Smooth muscle cell (in vitro differentiated cells): ENCODE measurements around the gene RAB9A. TPM values are rescaled to one million over a fixed set of nuclear protein-coding genes. Genes with fewer than 3 reads are reported as not detected.

Source experiments
- DNase-seq: peaks from one replicate; lab custom pipeline; 2025; ENCODE audit not compliant: unreplicated experiment; lab: John Stamatoyannopoulos, UW
- H2AFZ ChIP-seq: fragments of 200-600 bp; sonication (generic); 2 replicates; pipeline ENCODE4 v1.6.0; 2016; ENCODE audit warnings: antibody characterized with exemption, low read depth, mild to moderate bottlenecking
- H3F3A ChIP-seq: fragments of 200-600 bp; sonication (generic); 2 replicates; pipeline ENCODE4 v1.6.0; 2017; ENCODE audit warnings: antibody characterized with exemption, low read depth
- H3K27ac ChIP-seq: fragments of 200-600 bp; sonication (generic); 2 replicates; pipeline ENCODE4 v1.5.1; 2016; ENCODE audit warnings: low read depth, mild to moderate bottlenecking
- H3K27me3 ChIP-seq: fragments of 200-600 bp; sonication (generic); 2 replicates; pipeline ENCODE4 v1.6.1; 2016; ENCODE audit warnings: low read depth, mild to moderate bottlenecking
- H3K36me3 ChIP-seq: fragments of 200-600 bp; sonication (generic); 2 replicates; pipeline ENCODE4 v1.5.1; 2016; ENCODE audit warnings: low read depth
- H3K4me1 ChIP-seq: fragments of 200-600 bp; sonication (generic); 2 replicates; pipeline ENCODE4 v1.5.1; 2016; ENCODE audit warnings: low read depth
- H3K4me2 ChIP-seq: fragments of 200-600 bp; sonication (generic); 2 replicates; pipeline ENCODE4 v1.6.0; 2016; ENCODE audit warnings: mild to moderate bottlenecking
- H3K4me3 ChIP-seq: fragments of 200-600 bp; sonication (generic); 2 replicates; pipeline ENCODE4 v1.5.1; 2016; ENCODE audit warnings: mild to moderate bottlenecking
- H3K79me2 ChIP-seq: fragments of 200-600 bp; sonication (generic); 2 replicates; pipeline ENCODE4 v1.6.0; 2016; ENCODE audit warnings: low read depth, mild to moderate bottlenecking
- H3K9ac ChIP-seq: fragments of 200-600 bp; sonication (generic); 2 replicates; pipeline ENCODE4 v1.6.0; 2016; ENCODE audit warnings: low read depth
- H3K9me3 ChIP-seq: fragments of 200-600 bp; sonication (generic); replicated peaks from 2 replicates; pipeline ENCODE4 v1.5.1; 2016; ENCODE audit warnings: low read depth
- H4K20me1 ChIP-seq: fragments of 200-600 bp; sonication (generic); 2 replicates; pipeline ENCODE4 v1.6.0; 2016; ENCODE audit warnings: low read depth
- CTCF ChIP-seq: fragments of 200-600 bp; sonication (generic); IDR thresholded peaks from 2 replicates; pipeline ENCODE4 v1.5.1; 2017; ENCODE audit warnings: borderline replicate concordance, mild to moderate bottlenecking, antibody characterized with exemption; ENCODE audit not compliant: insufficient read depth, poor library complexity, severe bottlenecking
- WGBS: methylation state at CpG from one replicate; pipeline ENCODE4 v1.1.7; 2016; ENCODE audit warnings: low lambda C conversion rate; 5-methylcytosine and 5-hydroxymethylcytosine counted together
- polyA plus RNA-seq: library from polyadenylated mRNA; unstranded; fragments of >200 nt; fragmentation: Nextera tagmentation; extraction: Ambion mirVana; gene quantifications from 2 replicates; pipeline ENCODE4 v1.2.1, GENCODE V29; 2016
- total RNA-seq: library from RNA; depleted of rRNA; stranded (reverse); fragments of >200 nt; gene quantifications from 2 replicates; pipeline ENCODE4 v1.2.3, GENCODE V29; 2014

RAB9A gene
- total and polyA plus RNA-seq, 2 experiments from 2014 or later = 22.1 to 25.8 TPM

- Histone ChIP-seq H3F3A (no peaks in the 10 kb centered on the region), H3K4me1 (peaks cover 13% of the 10 kb centered on the region), H3K9ac (no peak overlapping the region), H3K79me2 (peaks cover 46% of the 10 kb centered on the region), H2AFZ (no peak overlapping the region), H3K27ac (no peak overlapping the region), H3K36me3 (no peaks in the 10 kb centered on the region), H3K4me2 (no peak overlapping the region), H3K27me3 (no peaks in the 10 kb centered on the region), H4K20me1 (peaks cover 81% of the 10 kb centered on the region), H3K4me3 (no peak overlapping the region), H3K9me3 (no peaks in the 10 kb centered on the region)
- TF ChIP-seq CTCF = no peak
- DNase-seq = no peak
- WGBS = 76% methylated on average over 3 of the region's 3 CpGs
Measured at GRCh38 chrX:13703589-13703988, 14.7 kb downstream of the RAB9A start.

- Histone ChIP-seq H3K9ac (no peak overlapping the region), H3K79me2 (peaks cover 6% of the 10 kb centered on the region)
Measured at GRCh38 chrX:13711141-13711540, 22.2 kb downstream of the RAB9A start.

GRCh38 chrX:13716455-13716854, 27.5 kb downstream of the RAB9A start:
- no peaks in the 10 kb centered on the region for H3K27me3 ChIP-seq
- no peaks in the 10 kb centered on the region for H3K4me1 ChIP-seq
- TF ChIP-seq CTCF = no peak
- H4K20me1 ChIP-seq = peaks cover 3% of the 10 kb centered on the region
- no peak overlapping the region for H2AFZ ChIP-seq
- H3K9ac ChIP-seq = no peak overlapping the region
- no peaks in the 10 kb centered on the region for H3K9me3 ChIP-seq
- no peaks in the 10 kb centered on the region for H3F3A ChIP-seq
- H3K4me2 ChIP-seq = no peak overlapping the region
- 82% methylated on average over 9 of the region's 9 CpGs for WGBS
- no peak for DNase-seq
- H3K36me3 ChIP-seq = peaks cover 9% of the 10 kb centered on the region
- peaks cover 7% of the 10 kb centered on the region for H3K79me2 ChIP-seq
- H3K27ac ChIP-seq = no peak overlapping the region
- no peak overlapping the region for H3K4me3 ChIP-seq

More at GRCh38 chrX:13711141-13711540, 22.2 kb downstream of the RAB9A start:
- Histone ChIP-seq H3K4me3 (no peak overlapping the region), H2AFZ (no peak overlapping the region), H3K36me3 (peaks cover 6% of the 10 kb centered on the region), H3K9me3 (no peaks in the 10 kb centered on the region), H3K27me3 (no peaks in the 10 kb centered on the region), H3K4me2 (no peak overlapping the region), H3K4me1 (no peaks in the 10 kb centered on the region), H3F3A (no peaks in the 10 kb centered on the region), H3K27ac (no peak overlapping the region), H4K20me1 (peaks cover 17% of the 10 kb centered on the region)
- TF ChIP-seq CTCF = no peak
- no peak for DNase-seq
- 70% methylated on average over 4 of the region's 4 CpGs for WGBS

GRCh38 chrX:13716905-13717304, 28.0 kb downstream of the RAB9A start:
- Histone ChIP-seq H3F3A (no peaks in the 10 kb centered on the region), H3K27me3 (no peaks in the 10 kb centered on the region), H3K9ac (no peak overlapping the region), H3K4me2 (no peak overlapping the region), H3K4me1 (no peaks in the 10 kb centered on the region), H4K20me1 (no peaks in the 10 kb centered on the region), H3K36me3 (peaks cover 9% of the 10 kb centered on the region), H3K4me3 (no peak overlapping the region), H3K79me2 (peaks cover 7% of the 10 kb centered on the region), H3K27ac (peak overlapping the region; percentile 95), H3K9me3 (no peaks in the 10 kb centered on the region), H2AFZ (no peak overlapping the region)
- no peak for DNase-seq
- 74% methylated on average over 6 of the region's 6 CpGs for WGBS
- TF ChIP-seq CTCF = no peak
